Measurements from ENCODE around the gene EHHADH.

EHHADH gene

DNA sequence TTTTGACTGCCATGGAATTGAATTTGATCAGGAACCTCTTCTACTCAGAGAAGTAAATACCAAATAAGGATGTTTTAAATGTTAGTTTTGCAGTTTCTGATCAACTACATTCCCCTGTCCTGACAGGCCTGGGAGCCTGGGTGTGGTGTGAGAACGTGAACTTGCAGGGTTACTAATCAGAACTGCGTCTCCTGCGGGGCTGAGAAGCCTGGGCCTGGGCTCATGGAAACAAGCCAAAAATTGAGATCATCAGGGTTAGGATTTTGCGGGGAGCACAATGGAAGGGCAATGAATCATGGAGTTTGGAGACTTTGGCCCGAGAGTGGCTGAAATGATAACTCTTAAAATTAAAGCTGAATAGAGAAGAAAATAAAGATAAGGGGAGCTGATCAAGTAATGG, 53.2 kb downstream of the EHHADH start:
- no peak overlapping the region for H3K18ac ChIP-seq (ENCODE audit: low read depth in 1 of 2, low read length in 2 of 2)
- no peaks in the 10 kb centered on the region for H3K9me3 ChIP-seq (ENCODE audit: control insufficient read depth, low read length)
- no peak overlapping the region for H3K4me3 ChIP-seq (ENCODE audit: insufficient read depth in 1 of 2, low read depth in 1 of 2, low read length in 2 of 2)
- no peak overlapping the region for H2BK120ac ChIP-seq (ENCODE audit: low read depth, low read length)
- peak overlapping the region; percentile 76 for H3K9ac ChIP-seq (ENCODE audit: low read length)
- H3K79me1 ChIP-seq (replicated peaks; ENCODE audit: low read length, poor library complexity, severe bottlenecking), result no peaks in the 10 kb centered on the region
- H3K23ac ChIP-seq (ENCODE audit: low read length in 2 of 2), result no peak overlapping the region
- no peak overlapping the region for H3K4me2 ChIP-seq (ENCODE audit: low read length, poor library complexity, severe bottlenecking)
- no peak overlapping the region for H2AK5ac ChIP-seq (ENCODE audit: low read length, severe bottlenecking)
- H2BK12ac ChIP-seq (ENCODE audit: low read length in 2 of 2), result no peak overlapping the region
- H3K14ac ChIP-seq (ENCODE audit: low read length in 2 of 2), result no peak overlapping the region
- DNase-seq, result no peak
- H3K27me3 ChIP-seq (ENCODE audit: control insufficient read depth in 1 of 2, insufficient read depth in 1 of 2, low read length in 2 of 2), result no peaks in the 10 kb centered on the region
- WGBS, result 78% methylated on average over 5 of the region's 5 CpGs
- H4K91ac ChIP-seq (ENCODE audit: low read length), result no peak overlapping the region
- no peak overlapping the region for H2AFZ ChIP-seq (ENCODE audit: low read depth, low read length)
- peaks cover 2% of the 10 kb centered on the region for H3K4me1 ChIP-seq (ENCODE audit: control insufficient read depth, insufficient read depth, low read depth, low read length)
- H3K27ac ChIP-seq (ENCODE audit: low read length, poor library complexity, severe bottlenecking), result no peak overlapping the region
- H3K36me3 ChIP-seq (ENCODE audit: control insufficient read depth in 1 of 2, insufficient read depth in 2 of 2, low read depth in 1 of 2, low read length in 2 of 2), result no peaks in the 10 kb centered on the region
- no peak overlapping the region for H2BK15ac ChIP-seq (ENCODE audit: low read depth, poor library complexity, severe bottlenecking)
- H3K4ac ChIP-seq (ENCODE audit: low read depth in 1 of 2, low read length in 2 of 2), result no peak overlapping the region
- H2BK5ac ChIP-seq (ENCODE audit: low read depth, low read length, poor library complexity, severe bottlenecking), result no peak overlapping the region
- H4K8ac ChIP-seq (ENCODE audit: low read length), result no peak overlapping the region

DNA sequence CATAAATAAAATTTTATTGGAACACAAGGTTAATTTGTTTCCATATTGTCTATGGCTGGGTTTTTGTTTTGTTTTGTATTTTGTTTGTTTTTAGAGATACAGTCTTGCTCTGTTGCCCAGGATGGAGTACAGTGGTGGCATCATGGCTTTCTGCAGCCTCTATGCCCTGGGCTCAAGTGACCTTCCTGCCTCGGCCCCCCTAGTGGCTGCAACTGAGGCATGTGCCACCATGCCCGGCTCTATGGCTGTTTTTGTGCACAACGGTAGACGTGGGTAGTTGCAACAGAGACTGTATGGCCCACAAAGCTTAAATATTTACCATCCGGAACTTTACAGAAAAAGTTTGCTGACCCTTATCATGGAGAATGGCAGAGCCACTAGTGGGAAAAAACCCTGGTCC, 54.2 kb downstream of the EHHADH start:
- H3K14ac ChIP-seq (ENCODE audit: low read length in 2 of 2), result no peak overlapping the region
- H3K9ac ChIP-seq (ENCODE audit: low read length), result no peak overlapping the region
- no peak overlapping the region for H2BK5ac ChIP-seq (ENCODE audit: low read depth, low read length, poor library complexity, severe bottlenecking)
- H3K23ac ChIP-seq (ENCODE audit: low read length in 2 of 2), result no peak overlapping the region
- no peak overlapping the region for H4K91ac ChIP-seq (ENCODE audit: low read length)
- peaks cover 2% of the 10 kb centered on the region for H3K4me1 ChIP-seq (ENCODE audit: control insufficient read depth, insufficient read depth, low read depth, low read length)
- H2BK120ac ChIP-seq (ENCODE audit: low read depth, low read length), result no peak overlapping the region
- no peak overlapping the region for H3K4ac ChIP-seq (ENCODE audit: low read depth in 1 of 2, low read length in 2 of 2)
- H3K79me1 ChIP-seq (replicated peaks; ENCODE audit: low read length, poor library complexity, severe bottlenecking), result no peaks in the 10 kb centered on the region
- no peaks in the 10 kb centered on the region for H3K27me3 ChIP-seq (ENCODE audit: control insufficient read depth in 1 of 2, insufficient read depth in 1 of 2, low read length in 2 of 2)
- H2BK12ac ChIP-seq (ENCODE audit: low read length in 2 of 2), result no peak overlapping the region
- H3K18ac ChIP-seq (ENCODE audit: low read depth in 1 of 2, low read length in 2 of 2), result no peak overlapping the region
- no peak overlapping the region for H2AK5ac ChIP-seq (ENCODE audit: low read length, severe bottlenecking)
- H3K4me3 ChIP-seq (ENCODE audit: insufficient read depth in 1 of 2, low read depth in 1 of 2, low read length in 2 of 2), result no peak overlapping the region
- H3K9me3 ChIP-seq (ENCODE audit: control insufficient read depth, low read length), result no peaks in the 10 kb centered on the region
- WGBS, result 96% methylated on average over 5 of the region's 5 CpGs
- H3K36me3 ChIP-seq (ENCODE audit: control insufficient read depth in 1 of 2, insufficient read depth in 2 of 2, low read depth in 1 of 2, low read length in 2 of 2), result no peaks in the 10 kb centered on the region
- DNase-seq, result no peak
- H3K27ac ChIP-seq (ENCODE audit: low read length, poor library complexity, severe bottlenecking), result no peak overlapping the region
- no peak overlapping the region for H2BK15ac ChIP-seq (ENCODE audit: low read depth, poor library complexity, severe bottlenecking)
- no peak overlapping the region for H4K8ac ChIP-seq (ENCODE audit: low read length)
- H2AFZ ChIP-seq (ENCODE audit: low read depth, low read length), result no peak overlapping the region
- no peak overlapping the region for H3K4me2 ChIP-seq (ENCODE audit: low read length, poor library complexity, severe bottlenecking)

DNA sequence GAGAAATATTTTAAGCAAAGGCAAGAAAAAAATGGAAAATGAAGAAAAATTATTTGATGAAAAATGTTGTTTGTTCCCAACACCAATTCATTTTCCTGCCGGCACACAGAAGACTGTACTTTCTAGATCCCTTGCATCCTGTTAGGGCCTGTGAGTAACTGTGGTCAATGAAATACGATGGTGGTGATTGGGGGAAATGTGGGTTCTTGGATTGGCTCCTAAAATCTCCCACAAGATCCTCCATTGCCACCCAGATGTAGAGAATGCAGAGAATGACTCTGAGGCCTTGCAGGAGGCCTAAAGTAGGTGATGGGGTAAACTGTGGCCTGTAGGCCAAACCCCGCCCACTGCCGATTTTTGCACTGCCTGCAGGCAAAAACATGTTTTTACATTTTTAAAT, 54.6 kb downstream of the EHHADH start:
- no peak overlapping the region for H3K23ac ChIP-seq (ENCODE audit: low read length in 2 of 2)
- no peak overlapping the region for H4K91ac ChIP-seq (ENCODE audit: low read length)
- H3K4ac ChIP-seq (ENCODE audit: low read depth in 1 of 2, low read length in 2 of 2), result no peak overlapping the region
- H2AFZ ChIP-seq (ENCODE audit: low read depth, low read length), result no peak overlapping the region
- DNase-seq, result no peak
- H3K27ac ChIP-seq (ENCODE audit: low read length, poor library complexity, severe bottlenecking), result no peak overlapping the region
- no peak overlapping the region for H2BK12ac ChIP-seq (ENCODE audit: low read length in 2 of 2)
- no peak overlapping the region for H3K18ac ChIP-seq (ENCODE audit: low read depth in 1 of 2, low read length in 2 of 2)
- H3K14ac ChIP-seq (ENCODE audit: low read length in 2 of 2), result no peak overlapping the region
- H3K36me3 ChIP-seq (ENCODE audit: control insufficient read depth in 1 of 2, insufficient read depth in 2 of 2, low read depth in 1 of 2, low read length in 2 of 2), result no peaks in the 10 kb centered on the region
- 94% methylated on average over 2 of the region's 4 CpGs for WGBS
- H3K4me3 ChIP-seq (ENCODE audit: insufficient read depth in 1 of 2, low read depth in 1 of 2, low read length in 2 of 2), result no peak overlapping the region
- H2AK5ac ChIP-seq (ENCODE audit: low read length, severe bottlenecking), result no peak overlapping the region
- no peak overlapping the region for H2BK15ac ChIP-seq (ENCODE audit: low read depth, poor library complexity, severe bottlenecking)
- H3K9ac ChIP-seq (ENCODE audit: low read length), result no peak overlapping the region
- no peak overlapping the region for H2BK5ac ChIP-seq (ENCODE audit: low read depth, low read length, poor library complexity, severe bottlenecking)
- no peak overlapping the region for H2BK120ac ChIP-seq (ENCODE audit: low read depth, low read length)
- H3K27me3 ChIP-seq (ENCODE audit: control insufficient read depth in 1 of 2, insufficient read depth in 1 of 2, low read length in 2 of 2), result no peaks in the 10 kb centered on the region
- no peak overlapping the region for H4K8ac ChIP-seq (ENCODE audit: low read length)
- H3K4me1 ChIP-seq (ENCODE audit: control insufficient read depth, insufficient read depth, low read depth, low read length), result peaks cover 2% of the 10 kb centered on the region
- H3K4me2 ChIP-seq (ENCODE audit: low read length, poor library complexity, severe bottlenecking), result no peak overlapping the region
- no peaks in the 10 kb centered on the region for H3K9me3 ChIP-seq (ENCODE audit: control insufficient read depth, low read length)
- no peaks in the 10 kb centered on the region for H3K79me1 ChIP-seq (replicated peaks; ENCODE audit: low read length, poor library complexity, severe bottlenecking)

DNA sequence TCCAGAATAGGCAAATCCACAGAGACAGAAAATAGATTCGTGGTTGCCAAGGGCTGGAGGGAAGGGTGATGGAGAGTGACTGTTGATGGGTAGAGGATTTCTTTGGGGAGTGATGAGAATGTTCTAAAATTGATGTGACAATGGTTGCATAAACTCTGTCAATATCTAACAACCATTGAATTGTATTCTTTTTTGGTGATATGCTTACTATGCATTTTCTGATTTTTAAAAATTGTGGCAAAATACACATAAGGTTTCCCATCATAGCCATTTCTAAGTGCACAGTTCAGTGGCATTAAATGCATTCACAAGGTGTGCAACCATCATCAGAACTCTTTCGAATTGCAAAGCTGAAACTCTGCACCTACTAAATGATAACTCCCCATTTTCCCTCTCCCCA, 56.8 kb downstream of the EHHADH start:
- Histone ChIP-seq H4K91ac (ENCODE audit: low read length) (no peak overlapping the region), H2BK5ac (ENCODE audit: low read depth, low read length, poor library complexity, severe bottlenecking) (no peak overlapping the region)

More for the DNA sequence above, 56.8 kb downstream of the EHHADH start:
- H2BK15ac ChIP-seq (ENCODE audit: low read depth, poor library complexity, severe bottlenecking), result no peak overlapping the region
- H3K4me3 ChIP-seq (ENCODE audit: insufficient read depth in 1 of 2, low read depth in 1 of 2, low read length in 2 of 2), result no peak overlapping the region
- H3K27me3 ChIP-seq (ENCODE audit: control insufficient read depth in 1 of 2, insufficient read depth in 1 of 2, low read length in 2 of 2), result no peaks in the 10 kb centered on the region
- no peaks in the 10 kb centered on the region for H3K9me3 ChIP-seq (ENCODE audit: control insufficient read depth, low read length)
- no peak overlapping the region for H3K18ac ChIP-seq (ENCODE audit: low read depth in 1 of 2, low read length in 2 of 2)
- H3K14ac ChIP-seq (ENCODE audit: low read length in 2 of 2), result no peak overlapping the region
- H3K36me3 ChIP-seq (ENCODE audit: control insufficient read depth in 1 of 2, insufficient read depth in 2 of 2, low read depth in 1 of 2, low read length in 2 of 2), result peaks cover 0 to 5% of the 10 kb centered on the region in 2 experiments
- H3K4me2 ChIP-seq (ENCODE audit: low read length, poor library complexity, severe bottlenecking), result no peak overlapping the region
- no peak overlapping the region for H2BK120ac ChIP-seq (ENCODE audit: low read depth, low read length)
- no peak overlapping the region for H3K9ac ChIP-seq (ENCODE audit: low read length)
- no peak overlapping the region for H3K27ac ChIP-seq (ENCODE audit: low read length, poor library complexity, severe bottlenecking)
- H3K4ac ChIP-seq (ENCODE audit: low read depth in 1 of 2, low read length in 2 of 2), result no peak overlapping the region
- no peak overlapping the region for H2AFZ ChIP-seq (ENCODE audit: low read depth, low read length)
- DNase-seq, result no peak
- H3K23ac ChIP-seq (ENCODE audit: low read length in 2 of 2), result no peak overlapping the region
- no peaks in the 10 kb centered on the region for H3K79me1 ChIP-seq (replicated peaks; ENCODE audit: low read length, poor library complexity, severe bottlenecking)
- peaks cover 2% of the 10 kb centered on the region for H3K4me1 ChIP-seq (ENCODE audit: control insufficient read depth, insufficient read depth, low read depth, low read length)
- no peak overlapping the region for H2BK12ac ChIP-seq (ENCODE audit: low read length in 2 of 2)
- 74% methylated on average over 2 of the region's 2 CpGs for WGBS
- H2AK5ac ChIP-seq (ENCODE audit: low read length, severe bottlenecking), result no peak overlapping the region
- no peak overlapping the region for H4K8ac ChIP-seq (ENCODE audit: low read length)

Measured in mesenchymal stem cell (in vitro differentiated cells and primary cell).